ENCODE data around the gene FDX1. TPM values are rescaled to one million over a fixed set of nuclear protein-coding genes. Genes with fewer than 3 reads are reported as not detected.

The FDX1 gene
- total and polyA plus RNA-seq, 2 of the 13 experiments (the other 11 are each of a cell fraction or from before 2014, with no cell fraction given), result 4.5 to 13.1 TPM

- TF ChIP-seq PAXIP1 (CRISPR knock-in tag; conservative IDR thresholded peaks at IDR 0.05) (no peak), MXI1 (IDR thresholded peaks at IDR 0.05; ENCODE audit: borderline replicate concordance, low read depth, low read length) (no peak), SP5 (CRISPR knock-in tag; IDR thresholded peaks at IDR 0.05; ENCODE audit: borderline replicate concordance, low read depth) (no peak), PBX3 (CRISPR knock-in tag; IDR thresholded peaks at IDR 0.05; ENCODE audit: borderline replicate concordance) (no peak)
Observed at GRCh38 chr11:110491577-110492320, 62.0 kb downstream of the FDX1 start (continued).

GRCh38 chr11:110492321-110492685 lies 62.6 kb downstream of the FDX1 start:
- no peaks in the 10 kb centered on the region for H3K9me3 ChIP-seq (ENCODE audit: low read length)
- H3K27ac ChIP-seq (ENCODE audit: extremely low read length, insufficient read depth, low read length), result no peak overlapping the region
- WGBS (ENCODE audit: low lambda C conversion rate), result 0% methylated on average over 1 of the region's 1 CpG
- in situ Hi-C loops (cut with HindIII; ENCODE audit: extremely low pct_ligation_motif_present, low pct_unique_long_range_greater_than_20kb) (no loop called here), intact Hi-C loops (cut with micrococcal nuclease; ENCODE audit: unreplicated experiment) (no loop called here)
- no peak overlapping the region for H3K4me3 ChIP-seq (replicated peaks in 1 of 3; ENCODE audit: insufficient read depth in 1 of 3, low read depth in 2 of 3, low read length in 3 of 3)
- no peaks in the 10 kb centered on the region for H3K79me2 ChIP-seq (ENCODE audit: insufficient read depth, low read length)
- no peaks in the 10 kb centered on the region for H4K20me1 ChIP-seq (ENCODE audit: insufficient read depth, low read length)
- ATAC-seq, result no peak
- H3K4me2 ChIP-seq (ENCODE audit: low read depth, low read length), result no peak overlapping the region
- peaks cover 0 to 5% of the 10 kb centered on the region in 2 experiments; a peak in 1 of 5 replicates for H3K27me3 ChIP-seq (ENCODE audit: control insufficient read depth in 1 of 2, insufficient read depth in 2 of 2, low read length in 2 of 2)
- H3K4me1 ChIP-seq (ENCODE audit: insufficient read depth, low read length), result no peaks in the 10 kb centered on the region
- H2AFZ ChIP-seq (ENCODE audit: low read length), result no peak overlapping the region
- no peak for FAIRE-seq
- no TSS peak for BruUV-seq (replicated peaks)
- H3K36me3 ChIP-seq (replicated peaks in 1 of 2; ENCODE audit: control insufficient read depth in 1 of 2, insufficient read depth in 2 of 2, low read length in 2 of 2), result no peaks in the 10 kb centered on the region
- DNase-seq (ENCODE audit: low spot score), result no peak
- POLR2A ChIA-PET, result no interaction called here
- H3K9ac ChIP-seq (ENCODE audit: insufficient read depth, low read depth, low read length), result no peak overlapping the region
- CTCF ChIA-PET (ENCODE audit: low intra/inter-chr PET ratio, low total read pairs), result no interaction called here
- TF ChIP-seq ZNF574 (CRISPR knock-in tag; IDR thresholded peaks at IDR 0.05), result no peak
- no peak for TF ChIP-seq HNRNPH1 (optimal IDR thresholded peaks at IDR 0.05; ENCODE audit: low read depth, low read length)
- no peak for TF ChIP-seq MED8 (CRISPR knock-in tag; IDR thresholded peaks at IDR 0.05; ENCODE audit: insufficient replicate concordance)
- no peak for TF ChIP-seq FOXC1 (CRISPR knock-in tag; IDR thresholded peaks at IDR 0.05; ENCODE audit: borderline replicate concordance)
- TF ChIP-seq CREB1 (IDR thresholded peaks at IDR 0.05), result no peak
- no peak for TF ChIP-seq CREB1 (CRISPR knock-in tag; IDR thresholded peaks at IDR 0.05)
- TF ChIP-seq ZFP90 (CRISPR knock-in tag; IDR thresholded peaks at IDR 0.05; ENCODE audit: borderline replicate concordance), result no peak
- TF ChIP-seq ZNF720 (CRISPR knock-in tag; IDR thresholded peaks at IDR 0.05), result no peak
- no peak for TF ChIP-seq PHF5A (CRISPR knock-in tag; IDR thresholded peaks at IDR 0.05; ENCODE audit: low read depth, unreplicated experiment)
- no peak for TF ChIP-seq IRF2 (CRISPR knock-in tag; IDR thresholded peaks at IDR 0.05)
- TF ChIP-seq ZBTB3 (CRISPR knock-in tag; IDR thresholded peaks at IDR 0.05; ENCODE audit: borderline replicate concordance, low read depth), result no peak
- TF ChIP-seq ZNF530 (CRISPR knock-in tag; IDR thresholded peaks at IDR 0.05; ENCODE audit: low read depth), result no peak
- no peak for TF ChIP-seq KAT8 (CRISPR knock-in tag; IDR thresholded peaks at IDR 0.05)

Data from HepG2 (cell line).